GM13976 (cell line): ENCODE measurements around the gene VCAN.

Source experiments
- DNase-seq: peaks from one replicate; pipeline ENCODE4 v3.0.0; 2012; ENCODE audit warnings: low spot score
- in situ Hi-C: fragments of 300-500 bp; cut with MboI; formaldehyde crosslinking; loops from one replicate; pipeline ENCODE4 v1.12.0; 2022; ENCODE audit warnings: low sequenced_read_pairs, mixed read lengths, inconsistent platforms; ENCODE audit not compliant: unreplicated experiment
- TF ChIP-seq, protein P1 (sequence below): IDR thresholded peaks from 2 replicates; pipeline ENCODE4 v1.5.1; 2012; ENCODE audit warnings: borderline replicate concordance, mild to moderate bottlenecking; ENCODE audit not compliant: insufficient read depth; ENCODE audit errors: extremely low read depth, missing control alignments, control extremely low read depth

The VCAN gene

DNA sequence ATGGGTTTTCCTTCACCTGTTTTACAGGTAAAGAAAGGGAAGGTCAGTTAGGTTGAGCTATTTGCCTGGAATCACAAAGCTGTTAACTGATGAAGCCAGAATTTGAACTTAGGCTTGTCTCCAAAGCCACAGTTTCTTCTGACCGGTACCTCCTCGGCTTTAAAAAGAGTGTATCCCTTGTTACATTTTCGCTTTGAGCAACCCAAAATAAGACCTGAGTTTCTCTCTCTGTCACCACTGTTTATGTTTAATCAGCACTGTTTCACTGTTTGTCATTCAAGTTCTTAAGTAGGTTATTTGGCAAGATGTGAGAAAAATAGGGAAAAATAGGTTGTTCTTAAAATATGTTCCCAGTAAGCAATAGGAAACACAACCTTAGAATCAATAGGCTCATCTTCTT lies 84.6 kb downstream of the VCAN start:
- DNase-seq = peak; percentile 2
- in situ Hi-C loops = loop anchor here (10.0 kb wide), 1 partner anchor 911 kb away; no protein-coding TSS in a partner anchor
- TF ChIP-seq, protein P1, sequence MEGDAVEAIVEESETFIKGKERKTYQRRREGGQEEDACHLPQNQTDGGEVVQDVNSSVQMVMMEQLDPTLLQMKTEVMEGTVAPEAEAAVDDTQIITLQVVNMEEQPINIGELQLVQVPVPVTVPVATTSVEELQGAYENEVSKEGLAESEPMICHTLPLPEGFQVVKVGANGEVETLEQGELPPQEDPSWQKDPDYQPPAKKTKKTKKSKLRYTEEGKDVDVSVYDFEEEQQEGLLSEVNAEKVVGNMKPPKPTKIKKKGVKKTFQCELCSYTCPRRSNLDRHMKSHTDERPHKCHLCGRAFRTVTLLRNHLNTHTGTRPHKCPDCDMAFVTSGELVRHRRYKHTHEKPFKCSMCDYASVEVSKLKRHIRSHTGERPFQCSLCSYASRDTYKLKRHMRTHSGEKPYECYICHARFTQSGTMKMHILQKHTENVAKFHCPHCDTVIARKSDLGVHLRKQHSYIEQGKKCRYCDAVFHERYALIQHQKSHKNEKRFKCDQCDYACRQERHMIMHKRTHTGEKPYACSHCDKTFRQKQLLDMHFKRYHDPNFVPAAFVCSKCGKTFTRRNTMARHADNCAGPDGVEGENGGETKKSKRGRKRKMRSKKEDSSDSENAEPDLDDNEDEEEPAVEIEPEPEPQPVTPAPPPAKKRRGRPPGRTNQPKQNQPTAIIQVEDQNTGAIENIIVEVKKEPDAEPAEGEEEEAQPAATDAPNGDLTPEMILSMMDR = no peak

DNA sequence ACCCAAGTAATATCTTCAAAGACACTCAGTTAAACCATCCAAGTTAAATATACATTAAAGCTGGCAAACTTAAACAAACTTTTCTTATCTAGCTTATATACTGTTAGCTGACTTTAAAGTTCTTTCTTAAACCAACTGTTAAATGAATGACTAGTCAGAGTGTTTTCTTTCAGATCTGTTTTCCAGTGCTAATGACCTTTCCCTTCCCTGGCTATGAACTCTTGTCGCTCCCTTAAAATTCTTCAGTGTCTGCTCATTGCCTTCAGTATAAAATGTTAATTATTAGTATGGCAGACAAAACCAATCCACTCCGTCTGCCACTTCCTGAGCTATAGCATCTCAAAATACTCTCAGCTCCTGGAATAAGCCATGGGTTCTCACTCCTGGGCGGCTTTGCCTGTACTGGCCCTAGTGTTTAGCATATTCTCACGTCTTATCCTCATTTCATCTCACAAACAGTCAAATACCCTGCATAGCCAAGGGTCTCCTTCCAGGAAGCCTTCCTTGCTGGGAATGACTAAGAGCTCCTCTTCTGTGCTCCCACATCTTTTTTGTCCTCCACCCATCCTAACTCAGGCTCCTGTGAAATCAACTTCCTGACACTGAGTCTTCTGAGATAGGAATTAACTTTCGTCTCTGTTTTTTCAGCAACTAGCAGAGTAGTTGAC lies 87.7 kb downstream of the VCAN start:
- in situ Hi-C loops = loop anchor here (10.0 kb wide), 1 partner anchor 914 kb away; no protein-coding TSS in a partner anchor
- no peak for DNase-seq
- TF ChIP-seq, protein P1 = no peak

DNA sequence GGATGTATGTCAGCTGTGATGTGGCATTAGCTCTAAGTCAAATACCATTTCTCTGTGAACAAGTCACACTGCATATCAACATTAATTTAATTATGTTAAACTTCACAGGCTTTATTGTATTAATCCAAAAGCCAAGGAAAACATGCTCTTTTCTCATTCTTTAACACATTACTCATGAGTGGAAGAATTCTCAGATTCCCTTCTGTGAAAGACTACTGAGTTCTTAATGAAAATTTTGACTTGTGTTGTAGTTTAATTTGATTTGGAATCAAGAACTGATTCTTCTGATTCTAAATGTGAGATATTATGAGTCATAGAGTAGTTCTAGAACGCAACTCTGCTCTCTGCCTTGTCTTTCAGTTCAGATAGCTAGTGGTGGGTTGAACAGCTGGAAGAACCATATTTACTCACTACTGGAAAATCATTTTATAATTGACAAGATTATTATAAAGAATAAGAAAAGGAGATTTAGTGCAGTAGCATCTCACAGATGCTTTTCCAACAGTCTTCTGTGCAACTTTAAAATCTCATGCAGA lies 90.6 kb downstream of the VCAN start:
- TF ChIP-seq, protein P1 = no peak
- in situ Hi-C loops = loop anchor here (10.0 kb wide), 1 partner anchor 1207 kb away; no protein-coding TSS in a partner anchor
- DNase-seq = no peak

DNA sequence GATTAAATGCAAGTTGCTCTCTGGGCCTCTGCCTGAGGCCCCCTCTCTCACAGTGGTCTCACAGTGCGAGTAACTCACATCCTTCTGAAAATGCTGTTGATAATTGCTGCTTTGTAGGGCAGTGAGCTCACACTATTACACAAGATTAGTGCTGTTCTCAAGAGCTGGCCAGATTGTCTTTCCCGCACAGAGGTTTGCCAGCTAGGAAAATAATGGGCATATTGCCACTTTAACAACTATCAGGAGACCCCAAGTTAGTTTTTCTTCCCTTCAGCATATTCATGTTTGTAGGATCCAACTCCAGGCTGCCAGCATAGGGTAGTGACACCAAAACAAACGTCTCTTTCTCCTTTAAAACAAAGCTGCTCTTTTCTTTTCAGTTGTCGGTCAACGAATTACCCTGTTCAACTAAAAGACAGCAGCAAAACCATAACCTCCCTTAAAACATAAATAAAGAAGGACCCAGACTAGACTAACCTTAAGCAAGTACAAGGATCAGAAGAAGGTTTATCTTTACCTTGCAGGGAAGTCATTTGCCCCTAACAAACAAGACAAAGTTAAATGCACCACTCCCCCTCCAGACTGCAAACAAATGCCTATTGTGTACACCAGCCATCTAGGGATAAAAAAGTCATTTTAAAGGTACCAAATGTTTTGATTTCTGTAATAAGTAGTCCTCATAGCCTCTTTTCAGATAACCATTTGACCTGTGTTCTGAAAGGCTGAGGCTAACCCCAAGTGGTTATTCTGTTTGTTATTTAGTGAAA lies 91.4 kb downstream of the VCAN start:
- in situ Hi-C loops = loop anchor here (10.0 kb wide), 1 partner anchor 1208 kb away; no protein-coding TSS in a partner anchor
- DNase-seq = no peak
- TF ChIP-seq, protein P1 = no peak

DNA sequence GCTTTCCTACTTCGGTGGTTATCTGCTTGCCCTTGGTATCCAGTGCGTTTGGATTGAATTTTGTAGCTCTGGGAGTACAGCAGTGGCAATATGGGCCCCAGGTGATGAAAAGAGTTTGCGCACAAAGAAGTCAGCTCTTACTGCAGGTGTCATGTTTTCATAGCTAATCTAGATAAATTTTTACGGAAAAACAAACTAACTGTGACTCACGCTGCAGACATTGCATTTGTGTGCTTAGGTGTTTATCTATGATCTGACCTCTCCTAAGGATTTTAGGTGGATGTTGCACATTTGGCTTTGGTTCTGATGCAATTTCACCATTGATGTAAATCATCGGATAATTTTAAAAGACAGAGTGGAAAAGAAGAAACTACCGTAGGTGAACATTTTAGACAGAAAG lies 92.1 kb downstream of the VCAN start:
- TF ChIP-seq, protein P1 = no peak
- no peak for DNase-seq
- in situ Hi-C loops = loop anchor here (10.0 kb wide), 1 partner anchor 1209 kb away; no protein-coding TSS in a partner anchor

DNA sequence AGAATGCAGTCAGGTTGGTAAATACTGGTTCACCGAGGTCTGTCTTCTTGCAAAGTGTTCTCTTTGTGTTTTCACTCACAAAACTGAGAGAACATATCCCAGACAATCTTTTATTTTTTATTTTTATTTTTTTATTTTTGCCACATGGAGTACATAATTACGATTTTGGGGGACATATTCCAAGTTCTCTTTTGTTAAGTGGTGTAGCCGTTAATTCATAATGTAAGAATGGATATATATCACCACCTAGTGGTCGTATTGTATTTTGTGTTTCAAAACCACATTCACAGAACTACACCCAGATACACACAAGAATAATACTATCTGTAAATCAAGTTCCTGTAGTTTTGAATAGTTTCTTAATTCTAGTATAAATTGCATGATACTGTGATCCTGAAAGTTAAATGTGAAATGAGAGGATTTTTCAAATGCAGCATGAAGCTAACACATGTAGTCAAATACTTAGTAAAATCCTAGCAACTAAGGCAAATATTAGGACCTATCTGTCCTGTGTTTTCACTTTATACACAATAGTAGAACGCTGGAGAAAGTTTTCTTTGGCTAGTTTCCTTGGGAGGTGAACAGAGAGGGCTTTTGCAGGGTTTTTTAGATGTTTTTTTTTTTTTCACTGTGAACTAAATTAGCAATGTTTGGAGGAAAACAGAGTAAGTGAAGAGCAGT lies 92.7 kb downstream of the VCAN start:
- in situ Hi-C loops = loop anchor here (10.0 kb wide), 1 partner anchor 1209 kb away; no protein-coding TSS in a partner anchor
- DNase-seq = peak; percentile 11
- TF ChIP-seq, protein P1 = peak; percentile 21
